ENCODE results near the gene GALNT12. TPM values are rescaled to one million over a fixed set of nuclear protein-coding genes. Genes with fewer than 3 reads are reported as not detected.

GALNT12 gene
- total RNA-seq, 1 donor = 10.1 TPM

- Histone ChIP-seq H3K4me3 (ENCODE audit: insufficient read depth, low read length) (no peak overlapping the region), H3K36me3 (ENCODE audit: insufficient read depth, low read length) (no peaks in the 10 kb centered on the region), H3K79me2 (ENCODE audit: insufficient read depth, low read length) (no peaks in the 10 kb centered on the region), H3K27ac (ENCODE audit: low read depth, low read length) (no peak overlapping the region), H3K4me2 (ENCODE audit: insufficient read depth, low read length) (no peak overlapping the region), H3K9me3 (ENCODE audit: low read depth, low read length) (no peaks in the 10 kb centered on the region), H2AFZ (ENCODE audit: low read length) (no peak overlapping the region), H3K4me1 (ENCODE audit: insufficient read depth, low read length) (peaks cover 19% of the 10 kb centered on the region), H3K27me3 (ENCODE audit: insufficient read depth, low read length) (peaks cover 30% of the 10 kb centered on the region), H4K20me1 (ENCODE audit: insufficient read depth, low read length) (no peaks in the 10 kb centered on the region)
- no peak for DNase-seq (ENCODE audit: insufficient read length, low spot score, missing footprints)
- TF ChIP-seq CTCF (IDR thresholded peaks at IDR 0.05; ENCODE audit: extremely low read depth, low read depth, low read length) = no peak
These were observed 1.4 kb downstream of the GALNT12 start for GRCh38 chr9:98808875-98809274.

DNA sequence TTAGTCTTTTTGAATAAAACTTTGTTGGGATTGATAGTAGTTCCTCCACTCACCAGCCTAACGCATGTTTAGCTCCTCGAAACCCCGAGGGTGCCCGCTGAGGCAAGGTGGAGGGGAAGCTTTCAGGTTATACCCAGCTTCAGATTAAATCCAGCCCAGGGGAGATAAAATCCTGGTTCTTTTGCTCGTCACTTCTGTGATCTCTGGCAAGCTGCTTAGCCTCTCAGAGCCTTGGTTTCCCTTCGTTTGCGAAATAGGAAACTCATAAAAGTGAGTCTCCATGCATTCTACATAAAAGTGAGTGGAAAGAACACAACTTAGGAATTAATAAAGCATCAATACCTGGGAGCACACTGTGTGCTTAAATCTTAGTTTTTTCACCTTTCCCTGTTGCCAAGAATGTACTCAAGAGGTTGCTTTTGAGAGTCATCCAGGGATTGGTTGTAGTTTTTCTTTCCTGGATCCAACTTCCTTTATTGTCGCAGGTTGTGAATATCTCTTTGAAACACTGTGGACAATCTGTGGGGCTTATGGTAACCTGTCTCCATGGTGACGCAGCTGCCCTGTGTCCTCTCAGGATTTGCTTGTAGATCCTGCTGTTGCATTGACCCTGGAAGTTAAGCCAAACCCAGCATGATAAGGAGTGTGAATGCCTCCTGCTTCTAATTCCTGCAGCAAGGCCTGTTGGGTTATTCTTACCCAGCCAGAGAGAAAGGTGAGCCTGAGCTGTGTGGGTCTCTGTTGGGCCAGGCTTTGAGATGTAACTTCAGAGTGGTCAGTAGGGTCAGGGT lies 2.0 kb downstream of the GALNT12 start:
- H3K27me3 ChIP-seq (ENCODE audit: insufficient read depth, low read length) = peaks cover 23% of the 10 kb centered on the region
- H3K9me3 ChIP-seq (ENCODE audit: low read depth, low read length) = no peaks in the 10 kb centered on the region
- H3K4me2 ChIP-seq (ENCODE audit: insufficient read depth, low read length) = no peak overlapping the region
- no peak overlapping the region for H2AFZ ChIP-seq (ENCODE audit: low read length)
- no peaks in the 10 kb centered on the region for H4K20me1 ChIP-seq (ENCODE audit: insufficient read depth, low read length)
- no peak overlapping the region for H3K4me3 ChIP-seq (ENCODE audit: insufficient read depth, low read length)
- no peaks in the 10 kb centered on the region for H3K79me2 ChIP-seq (ENCODE audit: insufficient read depth, low read length)
- H3K27ac ChIP-seq (ENCODE audit: low read depth, low read length) = no peak overlapping the region
- no peak for TF ChIP-seq CTCF (IDR thresholded peaks at IDR 0.05; ENCODE audit: extremely low read depth, low read depth, low read length)
- H3K4me1 ChIP-seq (ENCODE audit: insufficient read depth, low read length) = peaks cover 19% of the 10 kb centered on the region
- no peaks in the 10 kb centered on the region for H3K36me3 ChIP-seq (ENCODE audit: insufficient read depth, low read length)
- no peak for DNase-seq (ENCODE audit: insufficient read length, low spot score, missing footprints)

DNA sequence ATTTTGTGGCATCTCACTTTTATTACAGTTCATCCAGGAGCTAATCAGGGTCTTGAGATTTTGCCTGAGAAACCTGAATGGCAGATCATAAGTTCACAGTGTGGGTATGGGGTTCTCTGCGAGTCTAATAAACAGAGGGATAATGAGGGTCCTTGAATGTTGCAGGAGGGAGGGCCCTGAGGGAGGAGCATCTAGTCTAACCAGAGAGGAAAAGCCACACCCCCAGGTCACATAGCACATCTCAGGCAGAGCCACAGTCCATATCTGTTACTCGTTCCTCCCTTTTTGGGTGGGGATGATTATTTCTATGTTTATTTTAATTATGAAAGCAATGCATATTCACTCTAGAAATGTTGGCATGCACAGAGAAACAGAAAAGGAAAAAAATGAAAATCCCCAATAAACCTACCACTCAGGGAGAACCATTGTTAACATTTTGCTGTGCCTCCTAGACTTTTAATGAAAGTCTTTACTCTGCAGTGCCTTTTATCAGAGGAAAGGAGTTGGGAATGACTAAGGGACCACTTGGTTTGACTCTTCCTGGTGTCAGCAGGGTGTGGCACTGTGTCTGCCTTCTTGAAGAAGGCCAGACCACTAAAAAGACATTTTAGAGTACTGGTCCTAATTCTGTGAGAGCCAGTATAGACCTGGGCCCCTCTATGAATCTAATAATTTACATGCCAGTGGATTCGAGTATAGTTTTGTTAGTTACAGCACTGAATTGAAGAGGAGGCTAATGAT lies 2.8 kb downstream of the GALNT12 start:
- no peak overlapping the region for H3K4me3 ChIP-seq (ENCODE audit: insufficient read depth, low read length)
- H3K79me2 ChIP-seq (ENCODE audit: insufficient read depth, low read length) = no peaks in the 10 kb centered on the region
- no peak for DNase-seq (ENCODE audit: insufficient read length, low spot score, missing footprints)
- H4K20me1 ChIP-seq (ENCODE audit: insufficient read depth, low read length) = no peaks in the 10 kb centered on the region
- no peak overlapping the region for H3K27ac ChIP-seq (ENCODE audit: low read depth, low read length)
- H3K4me1 ChIP-seq (ENCODE audit: insufficient read depth, low read length) = peaks cover 19% of the 10 kb centered on the region
- no peak overlapping the region for H2AFZ ChIP-seq (ENCODE audit: low read length)
- H3K9me3 ChIP-seq (ENCODE audit: low read depth, low read length) = no peaks in the 10 kb centered on the region
- TF ChIP-seq CTCF (IDR thresholded peaks at IDR 0.05; ENCODE audit: extremely low read depth, low read depth, low read length) = no peak
- H3K36me3 ChIP-seq (ENCODE audit: insufficient read depth, low read length) = no peaks in the 10 kb centered on the region
- H3K4me2 ChIP-seq (ENCODE audit: insufficient read depth, low read length) = no peak overlapping the region
- H3K27me3 ChIP-seq (ENCODE audit: insufficient read depth, low read length) = peaks cover 16% of the 10 kb centered on the region

DNA sequence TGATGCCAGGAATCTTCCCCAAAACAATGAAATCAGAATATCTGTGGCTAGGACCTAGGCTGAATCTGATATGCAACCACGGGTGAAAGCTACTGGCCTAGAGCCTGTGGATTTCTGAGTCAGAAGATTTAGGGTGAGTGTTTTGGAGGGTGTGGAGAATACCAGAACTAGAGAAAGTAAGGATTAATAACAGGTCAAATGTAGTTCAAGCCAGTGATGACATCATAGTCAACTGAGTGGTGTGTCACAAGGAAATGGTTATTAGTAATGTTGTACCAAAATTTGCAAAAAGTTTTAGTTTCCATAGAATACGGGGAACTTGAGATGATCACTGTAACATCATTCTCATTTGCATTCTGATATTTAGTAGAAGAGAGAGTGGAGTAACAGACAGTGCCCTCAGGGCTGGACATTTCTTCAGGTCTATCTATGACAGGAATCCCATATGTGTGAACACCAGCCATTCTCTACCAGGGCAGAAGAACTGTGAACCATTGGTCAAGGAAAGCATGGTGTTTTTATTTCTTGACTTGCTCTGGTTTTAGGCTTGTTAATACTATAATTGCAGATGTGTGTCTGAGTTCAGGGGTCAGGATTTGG lies 3.7 kb downstream of the GALNT12 start:
- Histone ChIP-seq H3K27me3 (ENCODE audit: insufficient read depth, low read length) (peaks cover 7% of the 10 kb centered on the region), H3K9me3 (ENCODE audit: low read depth, low read length) (no peaks in the 10 kb centered on the region), H3K4me3 (ENCODE audit: insufficient read depth, low read length) (no peak overlapping the region), H3K36me3 (ENCODE audit: insufficient read depth, low read length) (no peaks in the 10 kb centered on the region), H3K27ac (ENCODE audit: low read depth, low read length) (peak overlapping the region; percentile 19), H3K4me2 (ENCODE audit: insufficient read depth, low read length) (peak overlapping the region; percentile 14), H3K79me2 (ENCODE audit: insufficient read depth, low read length) (no peaks in the 10 kb centered on the region), H2AFZ (ENCODE audit: low read length) (peak overlapping the region; percentile 20), H3K4me1 (ENCODE audit: insufficient read depth, low read length) (peaks cover 19% of the 10 kb centered on the region), H4K20me1 (ENCODE audit: insufficient read depth, low read length) (no peaks in the 10 kb centered on the region)
- peak; percentile 96 for DNase-seq (ENCODE audit: insufficient read length, low spot score, missing footprints)
- TF ChIP-seq CTCF (IDR thresholded peaks at IDR 0.05; ENCODE audit: extremely low read depth, low read depth, low read length) = no peak

Data from osteoblast (primary cell).